Naive thymus-derived CD4-positive, alpha-beta T cell (primary cell): ENCODE data around the gene FASTKD3. TPM values are rescaled to one million over a fixed set of nuclear protein-coding genes. Genes with fewer than 3 reads are reported as not detected.

ENCODE experiments used
- ATAC-seq: fragments of 150-1000 bp; cut with Tn5 transposase; 2 replicates; pipeline ENCODE4 v1.10.0; 2021; ENCODE audit warnings: mild to moderate bottlenecking, moderate library complexity
- CTCF ChIA-PET: fragments of 350-600 bp; sonication (Branson Sonifier 250); formaldehyde crosslinking; loops from one replicate; lab custom pipeline; 2021; ENCODE audit warnings: antibody characterized with exemption; lab: Charles Lee
- POLR2A ChIA-PET: fragments of 350-600 bp; sonication (Branson Sonifier 250); formaldehyde crosslinking; loops from one replicate; lab custom pipeline; 2021; ENCODE audit warnings: antibody characterized with exemption, inconsistent platforms; lab: Charles Lee
- DNase-seq, 9 donors: peaks; one replicate each; pipeline versions ENCODE4 v3.0.0 to v3.0.0-alpha.2; 2020 to 2022; ENCODE audit warnings: mixed read lengths in 1 of 9
- H3K27ac ChIP-seq: one replicate; pipeline ENCODE4 v1.7.0; 2013; ENCODE audit warnings: mild to moderate bottlenecking, low read depth, low read length, moderate library complexity
- H3K27me3 ChIP-seq, 2 donors: one replicate each; pipeline ENCODE4 v1.7.0; 2013; ENCODE audit warnings: low read length in 2 of 2, mild to moderate bottlenecking in 2 of 2, moderate library complexity in 2 of 2; ENCODE audit not compliant: control insufficient read depth in 2 of 2, insufficient read depth in 2 of 2
- H3K36me3 ChIP-seq, 3 experiments: 1 replicate in 2 of 3; 2 replicates in 1 of 3; pipeline ENCODE4 v1.7.0; 2013; ENCODE audit warnings: low read length in 3 of 3, mild to moderate bottlenecking in 3 of 3, moderate library complexity in 1 of 3; ENCODE audit not compliant: insufficient read depth in 3 of 3, control insufficient read depth in 2 of 3
- H3K4me1 ChIP-seq, 2 donors: one replicate each; pipeline ENCODE4 v1.7.0; 2013; ENCODE audit warnings: low read length in 2 of 2, mild to moderate bottlenecking in 2 of 2, moderate library complexity in 1 of 2; ENCODE audit not compliant: control insufficient read depth in 2 of 2, insufficient read depth in 2 of 2
- H3K4me3 ChIP-seq: 2 replicates; pipeline ENCODE4 v1.7.0; 2013; ENCODE audit warnings: mild to moderate bottlenecking, low read length
- H3K9me3 ChIP-seq, 3 experiments: 1 replicate in 2 of 3; 2 replicates in 1 of 3; pipeline ENCODE4 v1.7.0; 2013; ENCODE audit warnings: low read length in 3 of 3; ENCODE audit not compliant: control insufficient read depth in 2 of 3
- H3K27ac Mint-ChIP-seq, 9 donors: one replicate each; pipeline ENCODE4 v1.8.0; 2020 to 2022; ENCODE audit warnings: mixed read lengths in 9 of 9, mild to moderate bottlenecking in 8 of 9, moderate library complexity in 5 of 9, inconsistent platforms in 2 of 9
- H3K27me3 Mint-ChIP-seq, 5 donors: one replicate each; pipeline ENCODE4 v1.8.0; 2021 to 2022; ENCODE audit warnings: mixed read lengths in 5 of 5, mild to moderate bottlenecking in 1 of 5
- H3K36me3 Mint-ChIP-seq, 5 donors: one replicate each; pipeline ENCODE4 v1.8.0; 2020 to 2022; ENCODE audit warnings: mixed read lengths in 5 of 5, mild to moderate bottlenecking in 3 of 5, inconsistent platforms in 1 of 5
- H3K4me1 Mint-ChIP-seq, 7 donors: one replicate each; pipeline ENCODE4 v1.8.0; 2020 to 2022; ENCODE audit warnings: mixed read lengths in 7 of 7, mild to moderate bottlenecking in 3 of 7, inconsistent platforms in 1 of 7
- H3K4me3 Mint-ChIP-seq, 10 donors: one replicate each; pipeline ENCODE4 v1.8.0; 2020 to 2022; ENCODE audit warnings: mild to moderate bottlenecking in 10 of 10, mixed read lengths in 10 of 10, moderate library complexity in 6 of 10, inconsistent platforms in 2 of 10
- H3K9me3 Mint-ChIP-seq, 11 donors: one replicate each; pipeline ENCODE4 v1.8.0; 2020 to 2022; ENCODE audit warnings: mixed read lengths in 11 of 11, mild to moderate bottlenecking in 4 of 11, inconsistent platforms in 1 of 11, moderate library complexity in 1 of 11
- intact Hi-C, 2 donors: fragments of 100-400 bp; cut with micrococcal nuclease; formaldehyde crosslinking; loops; one replicate each; pipeline ENCODE4 v1.15.1; 2023
- polyA plus RNA-seq, 2 donors: library from polyadenylated mRNA; unstranded; fragments of 300-500 nt; fragmentation: Illumina TruSeq; gene quantifications; one replicate each; pipeline ENCODE4 v1.2.3, GENCODE V29; 2021
- total RNA-seq, 6 experiments: library from RNA in 5 of 6; stranded (reverse) in 5 of 6; gene quantifications; 1 replicate in 5 of 6; 2 replicates in 1 of 6; pipeline ENCODE4 v1.2.3 and lab custom pipeline; 2021 to 2026

Gene FASTKD3
- total and polyA plus RNA-seq, 7 experiments from 2014 or later, result 4.2 to 15.3 (median 10.0) TPM

GRCh38 chr5:7850395-7851239, 18.2 kb downstream of the FASTKD3 start, which contains the start of gene CFAP90:
Gene CFAP90, minus strand, starts transcription at chr5:7851133. Its CDS starts 112 bp downstream, at chr5:7851021.
- DNase-seq, result peak in 4 of 9 donors; percentile 20 to 36 (median 28)
- H3K9me3 Mint-ChIP-seq, result peaks cover 0 to 4% (median 0%) of the 10 kb centered on the region in 11 donors
- intact Hi-C loops, result loop anchor here in 1 of 2 donors (1.0 kb wide), 1 partner anchor 19 kb away; the partner anchor contains the start of genes FASTKD3 and MTRR
- H3K27me3 Mint-ChIP-seq, result peaks cover 15 to 52% (median 22%) of the 10 kb centered on the region in 5 donors
- H3K27ac ChIP-seq, result no peak within 1 kb of the TSS
- H3K4me3 Mint-ChIP-seq, result peak within 1 kb of the TSS; percentile 79 to 90 (median 84)
- H3K4me1 ChIP-seq, result peaks cover 0 to 6% of the 10 kb centered on the region in 2 donors
- H3K27me3 ChIP-seq, result peaks cover 0 to 14% of the 10 kb centered on the region in 2 donors
- H3K36me3 Mint-ChIP-seq, result peaks cover 0 to 7% (median 0%) of the 10 kb centered on the region in 5 donors
- peaks cover 19 to 29% (median 22%) of the 10 kb centered on the region in 7 donors for H3K4me1 Mint-ChIP-seq
- H3K27ac Mint-ChIP-seq, result peak within 1 kb of the TSS in 5 of 9 donors; percentile 22 to 84 (median 29)
- no peaks in the 10 kb centered on the region for H3K36me3 ChIP-seq
- peak; percentile 67 for ATAC-seq
- peak within 1 kb of the TSS; percentile 42 for H3K4me3 ChIP-seq
- POLR2A ChIA-PET, result interaction anchor here (1.0 kb wide), 1 partner anchor 19 kb away, joined by 3 read pairs; no protein-coding TSS in a partner anchor
- CTCF ChIA-PET, result no interaction called here
- no peaks in the 10 kb centered on the region for H3K9me3 ChIP-seq

- Mint-ChIP-seq H3K4me1 (peaks cover 19 to 29% (median 22%) of the 10 kb centered on the region in 7 donors), H3K36me3 (peaks cover 0 to 7% (median 0%) of the 10 kb centered on the region in 5 donors), H3K4me3 (peak overlapping the region; percentile 77 to 88 (median 83)), H3K9me3 (peaks cover 0 to 4% (median 0%) of the 10 kb centered on the region in 11 donors), H3K27me3 (peaks cover 15 to 53% (median 25%) of the 10 kb centered on the region in 5 donors), H3K27ac (peak overlapping the region in 1 of 9 donors; percentile 84)
- ChIA-PET POLR2A (no interaction called here), CTCF (no interaction called here)
- intact Hi-C loops, result no loop called here
- no peaks in the 10 kb centered on the region for H3K9me3 ChIP-seq
- no peak overlapping the region for H3K27ac ChIP-seq
- peak overlapping the region; percentile 42 for H3K4me3 ChIP-seq
- peaks cover 0 to 14% of the 10 kb centered on the region in 2 donors for H3K27me3 ChIP-seq
- ATAC-seq (peak; percentile 28), DNase-seq (peak in 4 of 9 donors; percentile 6 to 16 (median 10))
- H3K36me3 ChIP-seq, result no peaks in the 10 kb centered on the region
- H3K4me1 ChIP-seq, result peaks cover 0 to 6% of the 10 kb centered on the region in 2 donors
Measured at GRCh38 chr5:7849681-7850394, 19.0 kb downstream of the FASTKD3 start.

- no peaks in the 10 kb centered on the region for H3K36me3 ChIP-seq
- Mint-ChIP-seq H3K9me3 (peaks cover 0 to 5% (median 0%) of the 10 kb centered on the region in 11 donors), H3K4me3 (no peak overlapping the region), H3K4me1 (peaks cover 19 to 29% (median 21%) of the 10 kb centered on the region in 7 donors), H3K27ac (no peak overlapping the region), H3K36me3 (peaks cover 0 to 6% (median 0%) of the 10 kb centered on the region in 5 donors), H3K27me3 (peaks cover 20 to 63% (median 33%) of the 10 kb centered on the region in 5 donors)
- ATAC-seq (no peak), DNase-seq (no peak)
- intact Hi-C loops, result no loop called here
- peaks cover 0 to 14% of the 10 kb centered on the region in 2 donors for H3K27me3 ChIP-seq
- H3K4me1 ChIP-seq, result peaks cover 0 to 6% of the 10 kb centered on the region in 2 donors
- no peak overlapping the region for H3K27ac ChIP-seq
- POLR2A ChIA-PET, result no interaction called here
- no peaks in the 10 kb centered on the region for H3K9me3 ChIP-seq
- CTCF ChIA-PET, result no interaction called here
- H3K4me3 ChIP-seq, result no peak overlapping the region
Measured at GRCh38 chr5:7848296-7848695, 20.5 kb downstream of the FASTKD3 start.

GRCh38 chr5:7846327-7846726, 22.5 kb downstream of the FASTKD3 start:
- peaks cover 0 to 6% of the 10 kb centered on the region in 2 donors for H3K4me1 ChIP-seq
- ATAC-seq (no peak), DNase-seq (no peak)
- Mint-ChIP-seq H3K4me1 (peaks cover 3 to 15% (median 6%) of the 10 kb centered on the region in 7 donors), H3K27ac (no peak overlapping the region), H3K27me3 (peaks cover 24 to 57% (median 33%) of the 10 kb centered on the region in 5 donors), H3K4me3 (no peak overlapping the region), H3K9me3 (peaks cover 0 to 2% (median 0%) of the 10 kb centered on the region in 11 donors), H3K36me3 (peaks cover 0 to 2% (median 0%) of the 10 kb centered on the region in 5 donors)
- H3K4me3 ChIP-seq, result no peak overlapping the region
- H3K27me3 ChIP-seq, result peaks cover 0 to 14% of the 10 kb centered on the region in 2 donors
- intact Hi-C loops, result no loop called here
- no peaks in the 10 kb centered on the region for H3K9me3 ChIP-seq
- POLR2A ChIA-PET, result no interaction called here
- CTCF ChIA-PET, result interaction anchor here (1.2 kb wide), 1 partner anchor 10 kb away, joined by 3 read pairs; no protein-coding TSS in a partner anchor
- no peak overlapping the region for H3K27ac ChIP-seq
- no peaks in the 10 kb centered on the region for H3K36me3 ChIP-seq

- H3K27me3 Mint-ChIP-seq, result peaks cover 31 to 62% (median 37%) of the 10 kb centered on the region in 5 donors
- POLR2A ChIA-PET, result no interaction called here
- intact Hi-C loops, result no loop called here
- no peak overlapping the region for H3K4me3 Mint-ChIP-seq
- CTCF ChIA-PET, result interaction anchor here (1.2 kb wide), 1 partner anchor 11 kb away, joined by 3 read pairs; no protein-coding TSS in a partner anchor
- H3K27ac ChIP-seq, result no peak overlapping the region
- no peaks in the 10 kb centered on the region for H3K9me3 ChIP-seq
- H3K9me3 Mint-ChIP-seq, result peaks cover 0 to 2% (median 0%) of the 10 kb centered on the region in 11 donors
- ATAC-seq, result no peak
- no peak overlapping the region for H3K27ac Mint-ChIP-seq
- peaks cover 0 to 12% (median 3%) of the 10 kb centered on the region in 7 donors for H3K4me1 Mint-ChIP-seq
- H3K36me3 ChIP-seq, result no peaks in the 10 kb centered on the region
- H3K4me1 ChIP-seq, result peaks cover 0 to 6% of the 10 kb centered on the region in 2 donors
- no peak for DNase-seq
- H3K4me3 ChIP-seq, result no peak overlapping the region
- no peaks in the 10 kb centered on the region for H3K36me3 Mint-ChIP-seq
- peaks cover 0 to 14% of the 10 kb centered on the region in 2 donors for H3K27me3 ChIP-seq
Measured at GRCh38 chr5:7845557-7845956, 23.3 kb downstream of the FASTKD3 start.

GRCh38 chr5:7844901-7845300, 23.9 kb downstream of the FASTKD3 start:
- DNase-seq, result no peak
- Histone ChIP-seq H3K4me1 (peaks cover 0 to 2% of the 10 kb centered on the region in 2 donors), H3K36me3 (no peaks in the 10 kb centered on the region), H3K9me3 (no peaks in the 10 kb centered on the region), H3K27ac (no peak overlapping the region), H3K4me3 (no peak overlapping the region), H3K27me3 (peaks cover 0 to 14% of the 10 kb centered on the region in 2 donors)
- no peak overlapping the region for H3K27ac Mint-ChIP-seq
- H3K9me3 Mint-ChIP-seq, result peaks cover 0 to 5% (median 0%) of the 10 kb centered on the region in 11 donors
- H3K4me3 Mint-ChIP-seq, result no peak overlapping the region
- H3K27me3 Mint-ChIP-seq, result peaks cover 31 to 59% (median 43%) of the 10 kb centered on the region in 5 donors
- intact Hi-C loops, result no loop called here
- CTCF ChIA-PET, result no interaction called here
- H3K36me3 Mint-ChIP-seq, result no peaks in the 10 kb centered on the region
- no peak for ATAC-seq
- POLR2A ChIA-PET, result no interaction called here
- H3K4me1 Mint-ChIP-seq, result peaks cover 0 to 9% (median 1%) of the 10 kb centered on the region in 7 donors
